Endothelial cell of umbilical vein (primary cell): ENCODE data around the gene STXBP2.

Source experiments
- CTCF ChIP-seq, 2 donors: IDR thresholded peaks; 1 replicate in 1 of 2; 2 replicates in 1 of 2; pipeline ENCODE4 v1.5.1; 2011; ENCODE audit warnings: low read length in 2 of 2, mild to moderate bottlenecking in 2 of 2, moderate library complexity in 2 of 2, control low read depth in 1 of 2, inconsistent platforms in 1 of 2, low read depth in 1 of 2; ENCODE audit not compliant: insufficient read depth in 1 of 2; ENCODE audit errors: extremely low read depth in 1 of 2
- GATA2 ChIP-seq: IDR thresholded peaks from 2 replicates; pipeline ENCODE4 v1.7.0; 2011; ENCODE audit warnings: low read depth, mild to moderate bottlenecking, moderate library complexity, mixed read lengths, low read length; ENCODE audit not compliant: insufficient read length, insufficient read depth
- POLR2AphosphoS5 ChIP-seq: IDR thresholded peaks from 2 replicates; pipeline ENCODE4 v1.6.1; 2012; ENCODE audit warnings: low read depth, mild to moderate bottlenecking, control low read depth, low read length, moderate library complexity; ENCODE audit not compliant: insufficient read depth

DNA sequence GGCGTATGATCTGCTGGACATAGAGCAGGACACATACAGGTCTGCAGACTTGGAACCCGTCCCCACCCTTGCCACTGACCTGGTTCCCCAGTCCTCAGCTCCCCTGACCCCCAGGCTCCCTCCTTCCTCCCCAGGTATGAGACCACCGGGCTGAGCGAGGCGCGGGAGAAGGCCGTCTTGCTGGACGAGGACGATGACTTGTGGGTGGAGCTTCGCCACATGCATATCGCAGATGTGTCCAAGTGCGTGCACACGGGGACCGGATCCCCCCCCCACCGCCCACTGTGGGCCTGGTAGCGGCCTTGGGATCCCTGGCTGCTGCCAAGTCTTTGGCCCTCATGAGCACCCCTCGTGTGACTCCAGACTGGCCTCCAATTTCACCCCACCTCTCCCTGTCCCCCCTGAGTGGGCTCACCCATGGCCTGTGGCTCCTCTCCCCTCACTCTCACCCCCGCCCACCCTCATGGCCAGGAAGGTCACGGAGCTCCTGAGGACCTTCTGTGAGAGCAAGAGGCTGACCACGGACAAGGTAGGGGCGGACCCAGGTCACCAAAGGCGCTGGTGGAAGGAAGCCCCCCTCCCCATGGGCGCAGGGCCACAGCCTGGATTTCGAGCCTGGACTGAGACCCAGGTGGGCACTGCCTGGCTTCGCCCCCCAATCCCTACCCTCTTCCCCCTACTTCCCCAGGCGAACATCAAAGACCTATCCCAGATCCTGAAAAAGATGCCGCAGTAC, 5.6 kb downstream of the STXBP2 start:
- TF ChIP-seq CTCF (IDR thresholded peaks at IDR 0.05; ENCODE audit: extremely low read depth in 1 of 2, insufficient read depth in 1 of 2, low read depth in 1 of 2, low read length in 2 of 2) (no peak), GATA2 (no peak), POLR2AphosphoS5 (no peak)
